Activated T-helper 1 cell treated with anti-CD3 and anti-CD28 coated beads, Interleukin-2, amount 50 U/mL, for 16 hours (primary cell): ENCODE measurements around the gene TSEN54.
"Not testable (repeated sequence)": the region's sequence is repeated elsewhere in the genome, so short reads cannot be mapped to it uniquely, and the experiment has no call there.

Experiments used
- DNase-seq, 2 donors: peaks; one replicate each; pipeline ENCODE4 v3.0.0-alpha.2; 2020; ENCODE audit warnings: low read depth in 1 of 2, low spot score in 1 of 2

The TSEN54 gene

GRCh38 chr17:75517297-75517865 lies 1.1 kb downstream of the TSEN54 start:
- no peak for DNase-seq

- DNase-seq = no peak
Observed at GRCh38 chr17:75518201-75518600, 1.9 kb downstream of the TSEN54 start.

GRCh38 chr17:75518983-75519537 lies 2.7 kb downstream of the TSEN54 start:
- DNase-seq = no peak

- not testable (repeated sequence) for DNase-seq
Observed at GRCh38 chr17:75520413-75520812, 4.1 kb downstream of the TSEN54 start.

GRCh38 chr17:75521290-75521689 lies 5.0 kb downstream of the TSEN54 start:
- no peak for DNase-seq

GRCh38 chr17:75521951-75522727 lies 5.8 kb downstream of the TSEN54 start:
- DNase-seq = no peak

GRCh38 chr17:75523647-75524046 lies 7.3 kb downstream of the TSEN54 start:
- DNase-seq = no peak

- no peak for DNase-seq
Observed at GRCh38 chr17:75524269-75524969, 8.1 kb downstream of the TSEN54 start.

GRCh38 chr17:75524970-75525805 lies 8.9 kb downstream of the TSEN54 start, which contains the start of gene LLGL2:
LLGL2 (plus strand) TSS chr17:75525697; CDS start chr17:75543427, 17,730 bp downstream.
- DNase-seq = peak; percentile 67 to 79

GRCh38 chr17:75525806-75526554 lies 9.7 kb downstream of the TSEN54 start:
- DNase-seq = no peak

- DNase-seq = no peak
Observed at GRCh38 chr17:75526555-75527270, 10.4 kb downstream of the TSEN54 start.

GRCh38 chr17:75530837-75531720 lies 14.8 kb downstream of the TSEN54 start:
- no peak for DNase-seq

GRCh38 chr17:75531721-75532072 lies 15.4 kb downstream of the TSEN54 start:
- DNase-seq = no peak

- peak in 1 of 2 donors; percentile 35 for DNase-seq
Observed at GRCh38 chr17:75535119-75535537, 18.8 kb downstream of the TSEN54 start.

GRCh38 chr17:75535871-75536270 lies 19.5 kb downstream of the TSEN54 start:
- no peak for DNase-seq

- DNase-seq = no peak
Observed at GRCh38 chr17:75536366-75536765, 20.0 kb downstream of the TSEN54 start.

- no peak for DNase-seq
Observed at GRCh38 chr17:75539967-75540729, 23.8 kb downstream of the TSEN54 start.
